Measurements from ENCODE around the gene ALMS1.
"Not testable (repeated sequence)": the region's sequence is repeated elsewhere in the genome, so short reads cannot be mapped to it uniquely, and the experiment has no call there.

The ALMS1 gene

GRCh38 chr2:73610111-73610510 lies 224.5 kb downstream of the ALMS1 start:
- TF ChIP-seq, protein P1, sequence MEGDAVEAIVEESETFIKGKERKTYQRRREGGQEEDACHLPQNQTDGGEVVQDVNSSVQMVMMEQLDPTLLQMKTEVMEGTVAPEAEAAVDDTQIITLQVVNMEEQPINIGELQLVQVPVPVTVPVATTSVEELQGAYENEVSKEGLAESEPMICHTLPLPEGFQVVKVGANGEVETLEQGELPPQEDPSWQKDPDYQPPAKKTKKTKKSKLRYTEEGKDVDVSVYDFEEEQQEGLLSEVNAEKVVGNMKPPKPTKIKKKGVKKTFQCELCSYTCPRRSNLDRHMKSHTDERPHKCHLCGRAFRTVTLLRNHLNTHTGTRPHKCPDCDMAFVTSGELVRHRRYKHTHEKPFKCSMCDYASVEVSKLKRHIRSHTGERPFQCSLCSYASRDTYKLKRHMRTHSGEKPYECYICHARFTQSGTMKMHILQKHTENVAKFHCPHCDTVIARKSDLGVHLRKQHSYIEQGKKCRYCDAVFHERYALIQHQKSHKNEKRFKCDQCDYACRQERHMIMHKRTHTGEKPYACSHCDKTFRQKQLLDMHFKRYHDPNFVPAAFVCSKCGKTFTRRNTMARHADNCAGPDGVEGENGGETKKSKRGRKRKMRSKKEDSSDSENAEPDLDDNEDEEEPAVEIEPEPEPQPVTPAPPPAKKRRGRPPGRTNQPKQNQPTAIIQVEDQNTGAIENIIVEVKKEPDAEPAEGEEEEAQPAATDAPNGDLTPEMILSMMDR (IDR thresholded peaks at IDR 0.05; ENCODE audit: borderline replicate concordance, control extremely low read depth, extremely low read depth, insufficient read depth, missing control alignments), result no peak
- DNase-seq (ENCODE audit: low spot score), result no peak
- in situ Hi-C loops (cut with MboI; ENCODE audit: low sequenced_read_pairs, unreplicated experiment), result no loop called here

GRCh38 chr2:73611193-73611592 lies 225.6 kb downstream of the ALMS1 start:
- in situ Hi-C loops (cut with MboI; ENCODE audit: low sequenced_read_pairs, unreplicated experiment), result no loop called here

DNA sequence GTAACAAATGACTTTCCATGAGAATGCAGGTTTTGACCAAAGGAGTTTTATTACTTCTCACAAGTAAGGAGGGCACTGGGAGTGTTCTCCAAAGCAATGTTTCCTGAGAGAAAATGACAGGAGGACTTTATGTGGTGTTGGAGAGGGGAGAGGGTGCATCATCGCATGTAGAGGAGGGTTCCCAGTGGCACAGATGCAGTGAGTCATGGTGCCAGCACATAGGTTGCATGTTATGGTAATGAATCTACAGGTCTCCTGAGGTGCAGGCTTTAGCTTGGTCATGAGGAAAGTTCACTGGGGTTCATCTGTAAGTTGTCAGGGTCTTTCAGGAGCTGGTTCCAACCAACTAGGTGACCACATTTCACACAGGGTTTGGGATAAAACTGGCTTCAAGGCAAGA lies 226.2 kb downstream of the ALMS1 start:
- TF ChIP-seq, protein P1 (IDR thresholded peaks at IDR 0.05; ENCODE audit: borderline replicate concordance, control extremely low read depth, extremely low read depth, insufficient read depth, missing control alignments), result no peak

More at GRCh38 chr2:73611193-73611592, 225.6 kb downstream of the ALMS1 start:
- peak; percentile 55 for DNase-seq (ENCODE audit: low spot score)
- TF ChIP-seq, protein P1 (IDR thresholded peaks at IDR 0.05; ENCODE audit: borderline replicate concordance, control extremely low read depth, extremely low read depth, insufficient read depth, missing control alignments), result no peak

GRCh38 chr2:73614105-73614504 lies 228.5 kb downstream of the ALMS1 start:
- DNase-seq (ENCODE audit: low spot score), result no peak
- TF ChIP-seq, protein P1 (IDR thresholded peaks at IDR 0.05; ENCODE audit: borderline replicate concordance, control extremely low read depth, extremely low read depth, insufficient read depth, missing control alignments), result no peak
- in situ Hi-C loops (cut with MboI; ENCODE audit: low sequenced_read_pairs, unreplicated experiment), result no loop called here

More for the DNA sequence above, 226.2 kb downstream of the ALMS1 start:
- no peak for DNase-seq (ENCODE audit: low spot score)
- in situ Hi-C loops (cut with MboI; ENCODE audit: low sequenced_read_pairs, unreplicated experiment), result no loop called here

GRCh38 chr2:73614997-73615396 lies 229.4 kb downstream of the ALMS1 start:
- in situ Hi-C loops (cut with MboI; ENCODE audit: low sequenced_read_pairs, unreplicated experiment), result no loop called here
- no peak for DNase-seq (ENCODE audit: low spot score)
- TF ChIP-seq, protein P1 (IDR thresholded peaks at IDR 0.05; ENCODE audit: borderline replicate concordance, control extremely low read depth, extremely low read depth, insufficient read depth, missing control alignments), result no peak

DNA sequence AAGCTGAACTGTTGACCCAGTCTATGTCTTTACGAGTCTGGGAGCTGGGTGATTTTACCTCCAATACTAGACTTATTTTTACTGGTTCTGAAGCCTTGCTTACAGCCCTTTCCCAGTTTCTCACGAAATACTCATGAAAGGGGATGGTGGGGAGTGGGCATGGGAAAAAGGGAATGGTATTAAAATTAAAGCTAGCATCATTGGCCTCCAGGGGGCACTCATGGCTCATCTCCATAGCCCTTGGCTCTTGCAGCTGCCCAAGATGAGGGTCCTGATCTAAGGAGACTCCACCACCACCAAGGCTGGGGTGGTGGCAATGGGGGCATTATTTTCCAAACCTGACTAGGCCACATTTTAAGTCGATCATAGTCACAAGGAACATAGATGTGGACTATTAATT lies 234.3 kb downstream of the ALMS1 start:
- TF ChIP-seq, protein P1 (IDR thresholded peaks at IDR 0.05; ENCODE audit: borderline replicate concordance, control extremely low read depth, extremely low read depth, insufficient read depth, missing control alignments), result peak; percentile 32
- DNase-seq (ENCODE audit: low spot score); in situ Hi-C loops (cut with MboI; ENCODE audit: low sequenced_read_pairs, unreplicated experiment): not testable (repeated sequence)

DNA sequence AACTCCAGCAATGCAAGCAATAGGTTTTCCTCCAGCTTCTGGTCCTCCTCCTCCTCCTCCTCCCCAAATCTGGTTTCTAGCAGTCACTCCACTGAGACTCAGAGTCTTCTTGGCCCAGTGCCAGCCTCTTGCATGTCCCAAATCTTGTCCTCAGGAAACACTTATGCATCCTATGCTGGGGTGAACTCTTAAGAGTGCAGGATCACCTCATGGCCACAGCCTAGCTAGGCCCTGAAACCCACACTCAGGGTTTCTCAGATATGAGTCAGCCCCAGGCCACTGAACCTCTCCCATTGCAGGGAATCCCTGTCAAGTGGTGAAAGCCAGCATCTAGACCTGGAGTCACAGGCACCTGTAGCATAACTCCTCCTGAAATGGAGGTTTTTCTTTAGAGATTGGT lies 238.4 kb downstream of the ALMS1 start:
- in situ Hi-C loops (cut with MboI; ENCODE audit: low sequenced_read_pairs, unreplicated experiment); DNase-seq (ENCODE audit: low spot score): not testable (repeated sequence)

DNA sequence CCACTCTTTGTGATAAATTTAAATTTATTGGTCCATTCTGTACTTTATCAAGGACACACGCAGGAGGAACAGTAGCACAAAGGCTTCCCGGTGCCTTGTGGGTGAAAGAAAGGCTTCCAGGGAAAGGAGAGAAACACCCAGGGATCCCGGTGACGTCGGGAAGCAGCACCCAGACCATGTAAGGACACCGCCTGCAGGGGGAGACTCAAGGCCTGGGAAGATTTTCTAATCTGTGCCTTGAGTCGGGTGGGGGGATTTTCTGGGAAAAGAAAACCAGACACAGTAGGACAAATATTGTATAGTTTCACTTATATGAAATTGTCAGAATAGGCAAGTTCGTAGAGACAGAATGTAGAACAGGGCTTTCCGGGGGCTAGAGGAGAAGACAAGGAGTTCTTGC lies 239.0 kb downstream of the ALMS1 start:
- DNase-seq (ENCODE audit: low spot score); in situ Hi-C loops (cut with MboI; ENCODE audit: low sequenced_read_pairs, unreplicated experiment): not testable (repeated sequence)

GRCh38 chr2:73626237-73626636 lies 240.6 kb downstream of the ALMS1 start:
- DNase-seq (ENCODE audit: low spot score); in situ Hi-C loops (cut with MboI; ENCODE audit: low sequenced_read_pairs, unreplicated experiment): not testable (repeated sequence)

- peak; percentile 42 for DNase-seq (ENCODE audit: low spot score)
- in situ Hi-C loops (cut with MboI; ENCODE audit: low sequenced_read_pairs, unreplicated experiment), result not testable (repeated sequence)
Measured at GRCh38 chr2:73628493-73628892, 242.9 kb downstream of the ALMS1 start.
